Measurements from ENCODE around the gene AFF3. TPM values are rescaled to one million over a fixed set of nuclear protein-coding genes. Genes with fewer than 3 reads are reported as not detected.

Gene AFF3
- total and polyA plus RNA-seq, 2 donors (not counting 3 experiments of a cell fraction or from before 2014, with no cell fraction given) = 0.06 to 0.07 TPM

DNA sequence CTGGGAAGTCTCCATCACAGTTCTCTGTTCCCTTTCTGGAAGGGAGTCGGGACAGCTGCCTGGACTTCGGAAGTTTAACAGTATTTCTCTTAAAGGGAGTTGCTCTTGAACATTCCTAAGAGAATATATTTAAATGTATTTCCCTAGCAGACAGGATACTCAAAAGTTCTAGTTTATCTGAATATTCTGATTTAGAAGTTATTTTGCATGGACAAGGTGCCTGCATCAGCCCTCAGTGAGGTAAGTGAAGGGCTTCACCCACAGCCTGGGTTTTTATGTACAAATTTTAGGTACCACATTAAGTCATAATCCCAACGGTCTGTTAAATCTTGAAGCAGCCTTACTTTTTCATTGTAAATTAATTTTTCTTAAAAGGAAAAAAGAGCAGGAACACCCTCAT is 587.5 kb downstream of the AFF3 start:
- CTCF ChIA-PET = interaction anchor here (1.1 kb wide), 1 partner anchor 708 kb away, joined by 6 read pairs; no protein-coding TSS in a partner anchor
- intact Hi-C loops (cut with micrococcal nuclease) = loop anchor here (5.0 kb wide), 1 partner anchor 827 kb away; no protein-coding TSS in a partner anchor

DNA sequence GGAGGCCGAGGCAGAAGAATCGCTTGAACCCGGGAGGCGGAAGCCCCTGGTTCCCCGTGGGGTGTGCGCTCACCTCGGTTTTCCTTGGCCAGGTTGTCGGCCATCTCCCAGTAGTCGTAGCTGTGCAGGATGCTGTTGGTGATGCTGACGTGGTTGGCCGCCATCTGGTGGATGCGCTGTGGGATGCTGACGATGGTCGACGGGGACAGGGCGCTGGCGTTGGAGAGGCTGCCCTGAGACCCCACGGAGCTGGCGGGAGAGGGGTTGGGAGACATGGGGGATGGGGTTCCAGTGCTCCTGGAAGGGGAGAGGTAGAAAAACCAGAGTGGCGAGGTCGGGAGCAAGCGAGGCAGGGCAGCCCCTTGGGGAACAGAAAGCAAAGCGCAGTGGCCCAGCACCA is 588.2 kb downstream of the AFF3 start:
- Histone ChIP-seq H3K4me1 (ENCODE audit: control insufficient read depth, extremely low read depth, insufficient read depth, low read length) (no peaks in the 10 kb centered on the region), H4K20me1 (replicated peaks; ENCODE audit: control insufficient read depth, extremely low read depth, insufficient read depth, low read length) (no peaks in the 10 kb centered on the region), H2AFZ (ENCODE audit: low read depth, low read length) (no peak overlapping the region), H3K36me3 (ENCODE audit: control insufficient read depth in 2 of 2, extremely low read depth in 1 of 2, insufficient read depth in 2 of 2, low read length in 2 of 2) (no peaks in the 10 kb centered on the region), H3K9me1 (replicated peaks; ENCODE audit: control insufficient read depth, extremely low read depth, insufficient read depth, low read length) (no peaks in the 10 kb centered on the region), H3K27me3 (ENCODE audit: control insufficient read depth in 2 of 2, insufficient read depth in 2 of 2, low read length in 2 of 2) (peaks cover 0 to 4% of the 10 kb centered on the region in 2 experiments), H3K4me3 (replicated peaks in 1 of 3; ENCODE audit: insufficient read depth in 1 of 3, low read depth in 1 of 3, low read length in 3 of 3) (no peak overlapping the region), H3K4me2 (ENCODE audit: insufficient read depth, low read length) (no peak overlapping the region), H3K27ac (ENCODE audit: insufficient read depth, low read depth, low read length) (no peak overlapping the region), H3K9ac (replicated peaks; ENCODE audit: extremely low read depth, insufficient read depth, low read length) (no peak overlapping the region), H3K9me3 (replicated peaks; ENCODE audit: control insufficient read depth, insufficient read depth, low read length) (no peaks in the 10 kb centered on the region), H3K79me2 (ENCODE audit: control insufficient read depth, insufficient read depth, low read length) (no peaks in the 10 kb centered on the region)
- FAIRE-seq = no peak
- CTCF ChIA-PET = interaction anchor here (1.1 kb wide), 1 partner anchor 709 kb away, joined by 6 read pairs; no protein-coding TSS in a partner anchor
- dilution Hi-C loops (cut with MboI; ENCODE audit: extremely low pct_ligation_motif_present, low sequenced_read_pairs) (no loop called here), intact Hi-C loops (cut with micrococcal nuclease) (no loop called here)
- no peak for TF ChIP-seq GATA2 (IDR thresholded peaks at IDR 0.05; ENCODE audit: insufficient read depth, insufficient read length, low read depth, low read length)
- TF ChIP-seq, protein P1, sequence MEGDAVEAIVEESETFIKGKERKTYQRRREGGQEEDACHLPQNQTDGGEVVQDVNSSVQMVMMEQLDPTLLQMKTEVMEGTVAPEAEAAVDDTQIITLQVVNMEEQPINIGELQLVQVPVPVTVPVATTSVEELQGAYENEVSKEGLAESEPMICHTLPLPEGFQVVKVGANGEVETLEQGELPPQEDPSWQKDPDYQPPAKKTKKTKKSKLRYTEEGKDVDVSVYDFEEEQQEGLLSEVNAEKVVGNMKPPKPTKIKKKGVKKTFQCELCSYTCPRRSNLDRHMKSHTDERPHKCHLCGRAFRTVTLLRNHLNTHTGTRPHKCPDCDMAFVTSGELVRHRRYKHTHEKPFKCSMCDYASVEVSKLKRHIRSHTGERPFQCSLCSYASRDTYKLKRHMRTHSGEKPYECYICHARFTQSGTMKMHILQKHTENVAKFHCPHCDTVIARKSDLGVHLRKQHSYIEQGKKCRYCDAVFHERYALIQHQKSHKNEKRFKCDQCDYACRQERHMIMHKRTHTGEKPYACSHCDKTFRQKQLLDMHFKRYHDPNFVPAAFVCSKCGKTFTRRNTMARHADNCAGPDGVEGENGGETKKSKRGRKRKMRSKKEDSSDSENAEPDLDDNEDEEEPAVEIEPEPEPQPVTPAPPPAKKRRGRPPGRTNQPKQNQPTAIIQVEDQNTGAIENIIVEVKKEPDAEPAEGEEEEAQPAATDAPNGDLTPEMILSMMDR (IDR thresholded peaks at IDR 0.05; ENCODE audit: extremely low read depth in 1 of 2, insufficient read depth in 1 of 2, low read depth in 1 of 2, low read length in 2 of 2) = peak in 1 of 2 donors; percentile 24
- DNase-seq (ENCODE audit: low read depth, low spot score) = no peak
- BruUV-seq (replicated peaks) = no TSS peak
- POLR2A ChIA-PET = no interaction called here

More for the DNA sequence above, 587.5 kb downstream of the AFF3 start:
- dilution Hi-C loops (cut with MboI; ENCODE audit: extremely low pct_ligation_motif_present, low sequenced_read_pairs) = no loop called here
- Histone ChIP-seq H3K27ac (ENCODE audit: insufficient read depth, low read depth, low read length) (no peak overlapping the region), H3K9ac (replicated peaks; ENCODE audit: extremely low read depth, insufficient read depth, low read length) (no peak overlapping the region), H3K36me3 (ENCODE audit: control insufficient read depth in 2 of 2, extremely low read depth in 1 of 2, insufficient read depth in 2 of 2, low read length in 2 of 2) (no peaks in the 10 kb centered on the region), H3K4me3 (replicated peaks in 1 of 3; ENCODE audit: insufficient read depth in 1 of 3, low read depth in 1 of 3, low read length in 3 of 3) (no peak overlapping the region), H3K4me2 (ENCODE audit: insufficient read depth, low read length) (no peak overlapping the region), H3K9me1 (replicated peaks; ENCODE audit: control insufficient read depth, extremely low read depth, insufficient read depth, low read length) (no peaks in the 10 kb centered on the region), H3K79me2 (ENCODE audit: control insufficient read depth, insufficient read depth, low read length) (no peaks in the 10 kb centered on the region), H3K27me3 (ENCODE audit: control insufficient read depth in 2 of 2, insufficient read depth in 2 of 2, low read length in 2 of 2) (peaks cover 0 to 4% of the 10 kb centered on the region in 2 experiments), H2AFZ (ENCODE audit: low read depth, low read length) (no peak overlapping the region), H3K9me3 (replicated peaks; ENCODE audit: control insufficient read depth, insufficient read depth, low read length) (no peaks in the 10 kb centered on the region), H4K20me1 (replicated peaks; ENCODE audit: control insufficient read depth, extremely low read depth, insufficient read depth, low read length) (no peaks in the 10 kb centered on the region), H3K4me1 (ENCODE audit: control insufficient read depth, extremely low read depth, insufficient read depth, low read length) (no peaks in the 10 kb centered on the region)
- TF ChIP-seq GATA2 (IDR thresholded peaks at IDR 0.05; ENCODE audit: insufficient read depth, insufficient read length, low read depth, low read length) (no peak), EZH2 (IDR thresholded peaks at IDR 0.05; ENCODE audit: borderline replicate concordance, low read depth, low read length, severe bottlenecking) (no peak)
- BruUV-seq (replicated peaks) = no TSS peak
- FAIRE-seq (no peak), DNase-seq (ENCODE audit: low read depth, low spot score) (no peak)
- POLR2A ChIA-PET = no interaction called here
